ENCODE measurements around the gene GRK1.

Gene GRK1

DNA sequence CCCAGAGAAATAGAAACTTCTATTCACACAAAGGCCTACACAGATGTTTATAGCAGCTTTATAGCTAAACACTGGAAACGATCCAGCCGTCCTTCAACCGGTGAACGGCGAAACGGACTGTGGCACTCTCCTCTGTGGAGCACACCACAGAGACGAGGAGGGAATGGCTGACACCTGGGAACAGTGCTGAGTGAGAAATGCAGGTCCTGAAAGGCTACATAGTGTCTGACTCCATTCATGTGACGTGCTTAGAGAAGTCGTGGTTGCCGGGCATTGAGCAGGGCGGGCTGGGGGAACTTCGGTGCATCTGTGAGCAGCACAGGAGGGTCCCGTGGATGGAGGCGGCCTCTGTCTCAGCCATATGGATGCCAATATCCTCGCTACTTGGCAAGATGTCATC lies 3.1 kb upstream of the GRK1 start:
- TF ChIP-seq ZFX (IDR thresholded peaks at IDR 0.05) = no peak
- no peak overlapping the region for H3K27ac ChIP-seq

- TF ChIP-seq ZFX (IDR thresholded peaks at IDR 0.05) = no peak
- TF ChIP-seq, protein P1, sequence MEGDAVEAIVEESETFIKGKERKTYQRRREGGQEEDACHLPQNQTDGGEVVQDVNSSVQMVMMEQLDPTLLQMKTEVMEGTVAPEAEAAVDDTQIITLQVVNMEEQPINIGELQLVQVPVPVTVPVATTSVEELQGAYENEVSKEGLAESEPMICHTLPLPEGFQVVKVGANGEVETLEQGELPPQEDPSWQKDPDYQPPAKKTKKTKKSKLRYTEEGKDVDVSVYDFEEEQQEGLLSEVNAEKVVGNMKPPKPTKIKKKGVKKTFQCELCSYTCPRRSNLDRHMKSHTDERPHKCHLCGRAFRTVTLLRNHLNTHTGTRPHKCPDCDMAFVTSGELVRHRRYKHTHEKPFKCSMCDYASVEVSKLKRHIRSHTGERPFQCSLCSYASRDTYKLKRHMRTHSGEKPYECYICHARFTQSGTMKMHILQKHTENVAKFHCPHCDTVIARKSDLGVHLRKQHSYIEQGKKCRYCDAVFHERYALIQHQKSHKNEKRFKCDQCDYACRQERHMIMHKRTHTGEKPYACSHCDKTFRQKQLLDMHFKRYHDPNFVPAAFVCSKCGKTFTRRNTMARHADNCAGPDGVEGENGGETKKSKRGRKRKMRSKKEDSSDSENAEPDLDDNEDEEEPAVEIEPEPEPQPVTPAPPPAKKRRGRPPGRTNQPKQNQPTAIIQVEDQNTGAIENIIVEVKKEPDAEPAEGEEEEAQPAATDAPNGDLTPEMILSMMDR (conservative IDR thresholded peaks at IDR 0.05) = no peak
- H3K27ac ChIP-seq = no peak overlapping the region
Observed at GRCh38 chr13:113664751-113665596, 2.0 kb upstream of the GRK1 start.

DNA sequence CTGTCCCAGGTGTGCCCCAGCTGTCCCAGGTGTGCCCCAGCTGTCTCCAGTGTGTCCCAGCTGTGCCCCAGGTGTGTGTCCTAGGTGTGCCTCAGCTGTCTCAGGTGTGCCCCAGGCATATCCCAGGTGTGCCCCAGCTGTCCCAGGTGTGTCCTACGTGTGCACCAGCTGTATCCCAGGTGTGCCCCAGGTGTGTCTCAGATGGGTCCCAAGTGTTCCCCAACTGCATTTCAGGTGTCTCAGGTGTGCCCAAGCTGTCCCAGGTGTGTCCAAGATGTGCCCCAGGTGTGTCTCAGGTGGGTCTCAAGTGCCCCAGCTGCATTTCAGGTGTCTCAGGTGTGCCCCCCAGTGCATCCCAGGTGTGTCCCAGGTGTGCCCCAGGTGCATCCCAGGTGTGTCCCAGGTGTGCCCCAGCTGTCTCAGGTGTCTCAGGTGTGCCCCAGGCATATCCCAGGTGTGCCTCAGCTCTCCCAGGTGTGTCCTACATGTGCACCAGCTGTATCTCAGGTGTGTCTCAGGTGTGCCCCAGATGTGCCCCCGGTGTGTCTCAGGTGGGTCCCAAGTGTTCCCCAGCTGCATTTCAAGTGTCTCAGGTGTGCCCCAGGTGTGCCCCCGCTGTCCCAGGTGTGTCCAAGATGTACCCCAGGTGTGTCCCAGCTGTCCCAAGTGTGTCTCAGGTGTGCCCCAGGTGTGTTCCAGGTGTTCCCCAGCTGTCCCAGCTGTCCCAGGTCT lies 1.3 kb upstream of the GRK1 start:
- no peak overlapping the region for H3K27ac ChIP-seq
- TF ChIP-seq, protein P1 (conservative IDR thresholded peaks at IDR 0.05) = no peak
- TF ChIP-seq ZFX (IDR thresholded peaks at IDR 0.05) = no peak

DNA sequence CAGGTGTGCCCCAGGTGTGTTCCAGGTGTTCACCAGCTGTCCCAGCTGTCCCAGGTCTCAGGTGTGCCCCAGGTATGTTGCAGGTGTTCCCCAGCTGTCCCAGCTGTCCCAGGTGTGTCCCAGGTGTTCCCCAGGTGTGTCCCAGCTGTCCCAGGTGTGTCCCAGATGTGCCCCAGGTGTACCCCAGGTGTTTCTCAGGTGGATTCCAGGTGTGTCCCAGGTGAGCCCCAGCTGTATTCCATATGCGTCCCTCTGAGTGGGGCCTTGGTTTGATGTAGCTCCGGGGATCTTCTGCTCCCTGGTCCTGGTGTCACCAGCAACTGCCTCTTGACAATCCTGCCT lies 719 bp upstream of the GRK1 start:
- TF ChIP-seq, protein P1 (conservative IDR thresholded peaks at IDR 0.05) = no peak
- TF ChIP-seq ZFX (IDR thresholded peaks at IDR 0.05) = no peak
- H3K27ac ChIP-seq = no peak overlapping the region

- H3K27ac ChIP-seq = no peak overlapping the region
- no peak for TF ChIP-seq ZFX (IDR thresholded peaks at IDR 0.05)
- TF ChIP-seq, protein P1 (conservative IDR thresholded peaks at IDR 0.05) = no peak
Observed at GRCh38 chr13:113667771-113668490, 912 bp downstream of the GRK1 start.

GRCh38 chr13:113668491-113668971 lies 1.5 kb downstream of the GRK1 start:
- TF ChIP-seq, protein P1 (conservative IDR thresholded peaks at IDR 0.05) = no peak
- TF ChIP-seq ZFX (IDR thresholded peaks at IDR 0.05) = no peak
- no peak overlapping the region for H3K27ac ChIP-seq

GRCh38 chr13:113669231-113669754 lies 2.3 kb downstream of the GRK1 start:
- TF ChIP-seq ZFX (IDR thresholded peaks at IDR 0.05) = no peak
- TF ChIP-seq, protein P1 (conservative IDR thresholded peaks at IDR 0.05) = no peak
- H3K27ac ChIP-seq = no peak overlapping the region

All from C4-2B (cell line).